ENCODE results near the gene COIL. TPM values are rescaled to one million over a fixed set of nuclear protein-coding genes. Genes with fewer than 3 reads are reported as not detected.
A peak's percentile ranks its signal among the peaks of the same experiment; 100 is the strongest.

COIL gene
- total and polyA plus RNA-seq, 2 of the 13 experiments (the other 11 are each of a cell fraction or from before 2014, with no cell fraction given): 8.1 to 29.4 TPM

DNA sequence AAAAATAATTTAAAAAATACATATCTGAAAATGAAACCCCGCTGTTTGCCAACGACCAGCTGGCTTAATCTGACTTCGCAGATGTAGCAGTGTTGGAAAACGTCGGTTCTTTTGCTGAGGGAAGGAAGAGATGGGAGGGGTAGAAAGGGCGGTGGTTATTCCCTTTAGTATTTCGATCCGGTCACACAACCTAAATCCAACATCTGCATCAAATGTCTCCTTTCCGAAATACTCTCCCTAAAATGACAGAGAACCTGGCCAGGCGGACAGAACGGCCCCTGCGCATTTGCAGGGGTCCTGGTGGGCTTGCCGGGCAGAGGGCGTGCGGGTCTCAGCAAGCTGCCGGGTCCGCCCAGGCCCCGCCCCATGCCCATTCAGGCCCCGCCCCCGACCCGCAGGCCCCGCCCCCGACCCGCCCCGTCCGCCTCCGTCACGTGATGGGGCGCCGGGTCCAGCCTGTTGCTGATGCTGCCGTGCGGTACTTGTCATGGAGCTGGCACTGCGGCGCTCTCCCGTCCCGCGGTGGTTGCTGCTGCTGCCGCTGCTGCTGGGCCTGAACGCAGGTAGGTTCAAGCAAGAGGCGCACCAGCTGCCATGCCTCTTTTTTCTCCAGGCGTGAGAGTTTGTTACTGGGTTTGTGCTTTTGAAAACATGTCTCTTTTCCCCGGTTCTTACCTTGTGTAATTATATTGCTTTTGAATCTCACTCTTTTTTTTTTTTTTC, 17.0 kb upstream of the COIL start, which contains the start of gene SCPEP1 (continued):
- TF ChIP-seq CSRNP2 (CRISPR knock-in tag; conservative IDR thresholded peaks at IDR 0.05; ENCODE audit: low read depth) (no peak), AHDC1 (CRISPR knock-in tag; IDR thresholded peaks at IDR 0.05; ENCODE audit: borderline replicate concordance) (no peak), POLR2AphosphoS2 (IDR thresholded peaks at IDR 0.05; ENCODE audit: low read depth, low read length) (no peak), PHF8 (CRISPR knock-in tag; IDR thresholded peaks at IDR 0.05) (peak; percentile 75), SMAD1 (CRISPR knock-in tag; IDR thresholded peaks at IDR 0.05; ENCODE audit: borderline replicate concordance, low read depth) (no peak), ZFP62 (CRISPR knock-in tag; IDR thresholded peaks at IDR 0.05) (no peak), MAF1 (CRISPR knock-in tag; IDR thresholded peaks at IDR 0.05; ENCODE audit: borderline replicate concordance) (no peak), ZNF761 (CRISPR knock-in tag; conservative IDR thresholded peaks at IDR 0.05) (0 out of 2 replicates have a peak, but pooled peaks have one; percentile 64), ZNF350 (CRISPR knock-in tag; IDR thresholded peaks at IDR 0.05; ENCODE audit: borderline replicate concordance, low read depth) (peak; percentile 33; the same call in 1 of the 2 replicates), ZNF816 (CRISPR knock-in tag; IDR thresholded peaks at IDR 0.05; ENCODE audit: borderline replicate concordance) (no peak), ZNF558 (CRISPR knock-in tag; IDR thresholded peaks at IDR 0.05; ENCODE audit: borderline replicate concordance) (no peak), GLI4 (CRISPR knock-in tag; IDR thresholded peaks at IDR 0.05; ENCODE audit: borderline replicate concordance) (no peak), MED1 (CRISPR knock-in tag; IDR thresholded peaks at IDR 0.05) (no peak), ZNF546 (CRISPR knock-in tag; conservative IDR thresholded peaks at IDR 0.05) (no peak)
- TF ChIP-seq, protein P1, sequence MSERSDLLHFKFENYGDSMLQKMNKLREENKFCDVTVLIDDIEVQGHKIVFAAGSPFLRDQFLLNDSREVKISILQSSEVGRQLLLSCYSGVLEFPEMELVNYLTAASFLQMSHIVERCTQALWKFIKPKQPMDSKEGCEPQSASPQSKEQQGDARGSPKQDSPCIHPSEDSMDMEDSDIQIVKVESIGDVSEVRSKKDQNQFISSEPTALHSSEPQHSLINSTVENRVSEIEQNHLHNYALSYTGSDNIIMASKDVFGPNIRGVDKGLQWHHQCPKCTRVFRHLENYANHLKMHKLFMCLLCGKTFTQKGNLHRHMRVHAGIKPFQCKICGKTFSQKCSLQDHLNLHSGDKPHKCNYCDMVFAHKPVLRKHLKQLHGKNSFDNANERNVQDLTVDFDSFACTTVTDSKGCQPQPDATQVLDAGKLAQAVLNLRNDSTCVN (CRISPR knock-in tag; IDR thresholded peaks at IDR 0.05; ENCODE audit: borderline replicate concordance): peak; percentile 30; the same call in 1 of the 2 replicates
- TF ChIP-seq, protein P2, sequence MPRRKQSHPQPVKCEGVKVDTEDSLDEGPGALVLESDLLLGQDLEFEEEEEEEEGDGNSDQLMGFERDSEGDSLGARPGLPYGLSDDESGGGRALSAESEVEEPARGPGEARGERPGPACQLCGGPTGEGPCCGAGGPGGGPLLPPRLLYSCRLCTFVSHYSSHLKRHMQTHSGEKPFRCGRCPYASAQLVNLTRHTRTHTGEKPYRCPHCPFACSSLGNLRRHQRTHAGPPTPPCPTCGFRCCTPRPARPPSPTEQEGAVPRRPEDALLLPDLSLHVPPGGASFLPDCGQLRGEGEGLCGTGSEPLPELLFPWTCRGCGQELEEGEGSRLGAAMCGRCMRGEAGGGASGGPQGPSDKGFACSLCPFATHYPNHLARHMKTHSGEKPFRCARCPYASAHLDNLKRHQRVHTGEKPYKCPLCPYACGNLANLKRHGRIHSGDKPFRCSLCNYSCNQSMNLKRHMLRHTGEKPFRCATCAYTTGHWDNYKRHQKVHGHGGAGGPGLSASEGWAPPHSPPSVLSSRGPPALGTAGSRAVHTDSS (CRISPR knock-in tag; conservative IDR thresholded peaks at IDR 0.05): no peak
- TF ChIP-seq, protein P3, sequence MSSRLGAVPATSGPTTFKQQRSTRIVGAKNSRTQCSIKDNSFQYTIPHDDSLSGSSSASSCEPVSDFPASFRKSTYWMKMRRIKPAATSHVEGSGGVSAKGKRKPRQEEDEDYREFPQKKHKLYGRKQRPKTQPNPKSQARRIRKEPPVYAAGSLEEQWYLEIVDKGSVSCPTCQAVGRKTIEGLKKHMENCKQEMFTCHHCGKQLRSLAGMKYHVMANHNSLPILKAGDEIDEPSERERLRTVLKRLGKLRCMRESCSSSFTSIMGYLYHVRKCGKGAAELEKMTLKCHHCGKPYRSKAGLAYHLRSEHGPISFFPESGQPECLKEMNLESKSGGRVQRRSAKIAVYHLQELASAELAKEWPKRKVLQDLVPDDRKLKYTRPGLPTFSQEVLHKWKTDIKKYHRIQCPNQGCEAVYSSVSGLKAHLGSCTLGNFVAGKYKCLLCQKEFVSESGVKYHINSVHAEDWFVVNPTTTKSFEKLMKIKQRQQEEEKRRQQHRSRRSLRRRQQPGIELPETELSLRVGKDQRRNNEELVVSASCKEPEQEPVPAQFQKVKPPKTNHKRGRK (CRISPR knock-in tag; IDR thresholded peaks at IDR 0.05): peak; percentile 90
